HepG2 (cell line): ENCODE results near the gene SFRP2.

Source experiments
- CBX1 ChIP-seq: IDR thresholded peaks from one replicate; pipeline ENCODE4 v1.6.1; 2016; ENCODE audit warnings: antibody characterized with exemption, low read depth
- CTCF ChIP-seq: sonication (generic); formaldehyde crosslinking; IDR thresholded peaks from 2 replicates; pipeline ENCODE4 v1.5.0; 2020; ENCODE audit warnings: mild to moderate bottlenecking, missing genetic modification reagents, moderate library complexity
- DPF2 ChIP-seq: sonication (generic); formaldehyde crosslinking; IDR thresholded peaks from 2 replicates; pipeline ENCODE4 v1.4.0; 2020; ENCODE audit warnings: mild to moderate bottlenecking, low read depth, missing genetic modification reagents, borderline replicate concordance
- HHEX ChIP-seq: IDR thresholded peaks from 2 replicates; pipeline ENCODE4 v1.6.1; 2016; ENCODE audit warnings: control low read depth
- IKZF5 ChIP-seq: IDR thresholded peaks from 2 replicates; pipeline ENCODE4 v1.6.1; 2018; ENCODE audit warnings: missing genetic modification reagents, mild to moderate bottlenecking, missing compliant biosample characterization
- RFX1 ChIP-seq: fragments of 450-650 bp; IDR thresholded peaks from 2 replicates; pipeline ENCODE4 v1.6.1; 2017
- RFX5 ChIP-seq: IDR thresholded peaks from 2 replicates; pipeline ENCODE4 v1.6.1; 2011; ENCODE audit warnings: low read depth, low read length, improper control_type of control experiment
- SMAD3 ChIP-seq: sonication (generic); formaldehyde crosslinking; IDR thresholded peaks from 2 replicates; pipeline ENCODE4 v1.4.0; 2020; ENCODE audit warnings: missing genetic modification reagents
- SRF ChIP-seq: IDR thresholded peaks from 2 replicates; pipeline ENCODE4 v1.6.1; 2011; ENCODE audit warnings: mild to moderate bottlenecking, low read depth, low read length, moderate library complexity
- TAF15 ChIP-seq: fragments of 200-400 bp; formaldehyde crosslinking; IDR thresholded peaks from one replicate; pipeline ENCODE4 v1.6.1; 2018; ENCODE audit warnings: mild to moderate bottlenecking, low read depth, low read length; ENCODE audit not compliant: poor library complexity, severe bottlenecking
- TCF12 ChIP-seq, 2 experiments: fragments of 450-650 bp in 1 of 2; sonication (generic) in 1 of 2; formaldehyde crosslinking in 1 of 2; IDR thresholded peaks; 2 replicates each; pipeline versions ENCODE4 v1.6.1 to v1.8.0; 2017 to 2022; ENCODE audit warnings: antibody characterized with exemption in 1 of 2, mild to moderate bottlenecking in 1 of 2, missing genetic modification reagents in 1 of 2, moderate library complexity in 1 of 2
- YY1 ChIP-seq: IDR thresholded peaks from 2 replicates; pipeline ENCODE4 v1.6.1; 2011; ENCODE audit warnings: low read length, low read depth, moderate library complexity, mild to moderate bottlenecking; ENCODE audit not compliant: insufficient read depth, insufficient replicate concordance
- ZNF841 ChIP-seq: sonication (generic); formaldehyde crosslinking; IDR thresholded peaks from 2 replicates; pipeline ENCODE4 v1.8.1; 2023; ENCODE audit warnings: missing genetic modification reagents, borderline replicate concordance

- TF ChIP-seq RFX1 (no peak), SMAD3 (no peak), DPF2 (CRISPR knock-in tag) (no peak), CTCF (CRISPR knock-in tag) (no peak), TCF12 (IDR thresholded peaks at IDR 0.05) (no peak), TCF12 (CRISPR knock-in tag; IDR thresholded peaks at IDR 0.05) (no peak), CBX1 (no peak), ZNF841 (CRISPR knock-in tag) (no peak), HHEX (CRISPR knock-in tag) (no peak), TAF15 (no peak), SRF (no peak), RFX5 (no peak), IKZF5 (CRISPR knock-in tag) (no peak), YY1 (no peak)
Measured at GRCh38 chr4:153838564-153838963, 49.7 kb upstream of the SFRP2 start.
